ENCODE measurements around the gene PLB1.

PLB1 gene

GRCh38 chr2:28565720-28566295, 69.9 kb downstream of the PLB1 start:
- DNase-seq (ENCODE audit: low spot score), result no peak

- peak; percentile 86 for DNase-seq (ENCODE audit: low spot score)
These were observed 70.7 kb downstream of the PLB1 start for GRCh38 chr2:28566521-28567041.

- DNase-seq (ENCODE audit: low spot score), result no peak
These were observed 71.2 kb downstream of the PLB1 start for GRCh38 chr2:28567061-28567471.

- no peak for DNase-seq (ENCODE audit: low spot score)
These were observed 72.2 kb downstream of the PLB1 start for GRCh38 chr2:28568036-28568435.

DNA sequence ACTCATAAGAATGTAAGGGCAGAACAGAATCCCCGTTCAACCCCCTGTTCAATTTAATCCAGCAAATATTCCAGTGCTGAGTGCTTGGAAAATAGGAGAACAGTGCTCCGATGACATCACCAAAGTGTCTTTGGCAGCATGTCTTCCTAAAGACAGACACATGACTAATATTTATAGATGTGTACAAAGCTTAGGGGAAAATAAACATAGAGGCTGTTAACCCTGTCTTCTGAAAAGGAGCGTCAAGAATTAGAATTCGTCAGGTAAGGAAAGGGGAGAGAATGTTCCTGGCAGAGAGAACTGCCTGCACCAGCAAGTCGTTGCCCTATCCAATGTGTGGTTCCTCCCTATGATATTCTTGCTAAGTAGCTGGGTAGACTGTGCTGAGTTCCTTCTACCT, 72.7 kb downstream of the PLB1 start:
- DNase-seq (ENCODE audit: low spot score), result no peak

DNA sequence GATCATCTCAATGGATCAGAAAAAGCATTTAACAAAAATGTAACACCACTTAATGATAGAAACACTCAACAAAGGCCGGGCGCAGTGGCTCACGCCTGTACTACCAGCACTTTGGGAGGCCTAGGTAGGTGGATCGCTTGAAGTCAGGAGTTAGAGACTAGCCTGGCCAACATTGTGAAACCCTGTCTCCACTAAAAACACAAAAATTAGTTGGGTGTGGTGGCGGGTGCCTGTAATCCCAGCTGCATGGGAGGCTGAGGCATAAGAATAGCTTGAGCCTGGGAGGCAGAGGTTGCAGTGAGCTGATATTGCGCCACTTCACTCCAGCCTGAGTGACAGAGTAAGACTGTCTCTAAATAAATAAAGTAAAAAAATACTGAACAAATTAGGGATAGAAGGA, 74.6 kb downstream of the PLB1 start:
- no peak for DNase-seq (ENCODE audit: low spot score)

GRCh38 chr2:28576714-28577113, 80.9 kb downstream of the PLB1 start:
- no peak for DNase-seq (ENCODE audit: low spot score)

DNA sequence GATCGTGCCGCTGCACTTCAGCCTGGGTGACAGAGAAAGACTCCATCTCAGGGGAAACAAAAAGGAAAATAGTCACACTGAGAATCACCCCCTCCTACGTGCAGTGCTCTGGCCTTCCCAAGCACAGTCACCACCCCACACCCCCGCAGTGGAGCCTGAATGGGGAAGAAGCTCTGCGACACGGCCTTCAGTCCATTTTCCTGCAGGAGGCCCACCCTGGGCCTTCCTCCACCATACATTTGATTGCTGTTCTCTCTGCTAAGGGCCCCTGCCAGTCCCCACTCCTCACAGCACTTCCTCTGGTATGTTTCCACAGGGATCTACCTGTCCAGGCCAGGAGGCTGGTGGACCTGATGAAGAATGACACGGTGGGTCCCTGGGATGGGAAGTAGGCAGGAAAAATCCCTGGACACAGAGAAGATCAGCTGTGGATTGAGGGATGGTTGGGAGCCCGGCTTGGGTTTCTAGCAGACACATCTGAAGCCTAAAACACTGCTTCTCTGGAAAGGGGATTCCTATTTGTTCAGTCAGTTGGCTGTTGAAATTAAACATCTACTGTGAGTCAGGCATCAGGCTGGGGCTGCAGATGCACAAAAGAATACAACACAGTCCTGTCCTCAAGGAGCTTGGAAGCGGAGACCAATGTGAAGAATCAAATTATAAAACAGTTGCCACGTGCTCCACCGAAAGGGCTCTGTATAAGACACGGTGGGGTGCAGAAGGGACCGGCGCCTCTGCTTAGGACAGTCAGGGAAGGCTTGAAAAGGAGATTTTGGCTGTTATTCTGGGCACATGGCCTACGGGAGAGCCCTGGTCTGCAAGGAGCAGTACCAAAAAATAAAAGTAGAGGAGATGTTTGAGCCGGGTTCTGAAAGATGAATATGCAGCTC, 82.2 kb downstream of the PLB1 start:
- DNase-seq (ENCODE audit: low spot score), result no peak

DNA sequence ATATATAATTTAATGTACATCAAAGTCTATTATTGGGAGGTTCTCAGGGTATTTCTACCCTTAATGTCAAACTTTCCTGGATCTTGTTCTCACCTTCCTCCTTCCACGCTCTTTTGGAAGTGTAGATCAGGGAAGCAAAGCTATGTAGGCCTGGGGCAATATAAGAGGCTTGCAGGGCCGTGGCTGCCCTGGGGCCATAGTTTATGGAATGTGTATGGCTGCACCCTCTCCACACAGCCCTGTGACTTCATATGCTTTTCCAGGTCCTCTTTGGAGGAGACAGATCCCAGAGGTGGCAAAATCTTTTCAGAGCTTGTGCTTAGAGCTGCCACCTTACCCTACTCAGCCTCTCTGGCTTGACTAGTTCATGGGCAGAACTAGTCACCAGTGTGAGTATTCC, 82.9 kb downstream of the PLB1 start:
- no peak for DNase-seq (ENCODE audit: low spot score)

GRCh38 chr2:28579606-28580005, 83.7 kb downstream of the PLB1 start:
- no peak for DNase-seq (ENCODE audit: low spot score)

DNA sequence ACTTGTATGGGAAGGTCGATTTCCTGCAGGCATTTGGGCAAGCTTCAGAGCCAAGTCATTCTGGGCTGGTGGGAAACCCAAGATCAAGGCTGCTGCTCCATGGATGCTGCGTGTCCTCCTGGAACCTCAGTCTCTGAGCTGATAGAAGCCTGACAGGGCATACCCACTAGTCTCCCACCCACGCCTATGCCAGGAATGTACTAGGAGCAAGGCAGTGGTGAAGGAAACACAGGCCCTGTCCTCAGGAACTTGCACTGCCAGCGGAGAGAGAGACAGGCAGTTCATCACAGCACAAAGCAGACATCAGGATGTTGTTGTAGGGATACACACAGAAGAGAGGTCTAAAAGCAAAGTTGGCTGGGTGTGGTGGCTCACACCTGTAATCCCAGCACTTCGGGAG, 84.2 kb downstream of the PLB1 start:
- no peak for DNase-seq (ENCODE audit: low spot score)

DNA sequence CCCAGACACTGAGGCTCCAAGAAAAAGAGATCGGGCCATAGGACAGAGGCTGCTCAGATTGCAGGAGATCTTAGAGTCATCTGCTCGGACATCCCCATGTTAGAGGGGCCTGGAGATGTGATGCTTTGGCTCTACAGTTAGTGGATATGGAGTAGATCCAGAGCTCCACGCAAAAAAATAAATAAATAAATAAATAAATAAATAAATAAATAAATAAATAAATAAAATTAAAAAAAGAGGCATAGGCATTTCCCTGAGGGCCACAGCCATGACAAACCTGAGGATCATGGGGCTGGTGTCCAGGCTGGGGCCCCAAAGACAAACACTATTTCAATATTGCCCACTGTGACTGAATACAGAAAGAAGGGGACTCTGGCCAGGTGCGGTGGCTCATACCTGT, 85.5 kb downstream of the PLB1 start:
- DNase-seq (ENCODE audit: low spot score), result no peak

GRCh38 chr2:28582152-28582551, 86.3 kb downstream of the PLB1 start:
- DNase-seq (ENCODE audit: low spot score), result no peak

DNA sequence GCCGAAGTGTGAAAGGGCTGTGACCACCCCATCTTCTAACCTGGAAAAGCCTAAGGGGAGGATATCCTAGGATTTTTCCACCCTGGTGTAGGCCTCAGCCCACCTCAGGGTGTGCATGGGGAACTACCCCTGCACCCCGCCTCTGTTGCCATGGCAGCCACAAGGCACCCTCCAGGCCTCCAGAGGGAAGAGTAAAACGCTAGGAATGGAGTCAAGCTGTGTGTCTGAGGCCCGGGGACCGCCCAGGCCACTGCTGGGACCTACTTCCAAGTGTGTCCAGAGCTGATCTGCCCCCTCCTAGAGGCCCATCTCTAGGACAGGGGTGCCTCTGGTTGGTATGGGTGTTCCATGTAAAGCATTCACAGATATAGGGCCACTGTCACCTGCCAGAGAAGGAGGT, 86.7 kb downstream of the PLB1 start:
- no peak for DNase-seq (ENCODE audit: low spot score)

GRCh38 chr2:28583899-28584553, 88.2 kb downstream of the PLB1 start:
- DNase-seq (ENCODE audit: low spot score), result peak; percentile 96

DNA sequence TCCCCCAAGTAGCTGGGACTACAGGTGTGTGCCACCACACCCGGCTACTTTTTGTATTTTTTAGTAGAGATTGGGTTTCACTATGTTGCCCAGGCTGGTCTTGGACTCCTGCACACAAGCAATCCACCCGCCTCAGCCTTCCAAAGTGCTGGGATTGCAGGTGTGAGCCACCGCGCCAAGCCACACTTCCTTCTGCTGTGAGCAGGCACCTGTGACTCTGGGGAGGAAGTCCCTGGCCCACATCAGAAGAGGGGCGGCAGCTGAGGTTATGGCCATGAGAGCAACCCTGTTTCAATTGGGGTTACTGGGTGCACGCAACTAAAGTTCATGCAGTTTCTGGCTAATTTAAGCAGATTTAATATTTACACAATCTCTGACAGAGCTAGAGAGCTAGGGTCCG, 91.0 kb downstream of the PLB1 start:
- DNase-seq (ENCODE audit: low spot score), result no peak

- DNase-seq (ENCODE audit: low spot score), result no peak
These were observed 91.8 kb downstream of the PLB1 start for GRCh38 chr2:28587526-28588291.

DNA sequence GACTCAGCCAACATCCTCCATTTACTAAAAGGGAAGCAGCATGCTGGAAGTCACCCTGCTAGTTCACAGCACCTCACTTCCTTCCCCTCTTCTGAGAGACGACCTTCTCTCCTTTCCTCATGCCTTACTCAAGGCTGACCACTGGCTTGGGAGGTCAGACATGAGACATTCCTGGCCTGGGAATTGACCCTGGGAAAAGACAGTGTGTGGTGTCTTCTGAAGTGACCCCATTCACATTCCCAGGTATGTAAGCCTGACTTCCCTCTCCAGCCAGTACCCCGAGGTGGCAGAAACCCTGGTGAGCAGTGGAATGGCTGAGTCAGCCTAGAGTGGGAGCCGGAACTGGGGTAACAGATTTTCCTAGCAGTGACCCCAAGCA, 92.4 kb downstream of the PLB1 start:
- no peak for DNase-seq (ENCODE audit: low spot score)

DNA sequence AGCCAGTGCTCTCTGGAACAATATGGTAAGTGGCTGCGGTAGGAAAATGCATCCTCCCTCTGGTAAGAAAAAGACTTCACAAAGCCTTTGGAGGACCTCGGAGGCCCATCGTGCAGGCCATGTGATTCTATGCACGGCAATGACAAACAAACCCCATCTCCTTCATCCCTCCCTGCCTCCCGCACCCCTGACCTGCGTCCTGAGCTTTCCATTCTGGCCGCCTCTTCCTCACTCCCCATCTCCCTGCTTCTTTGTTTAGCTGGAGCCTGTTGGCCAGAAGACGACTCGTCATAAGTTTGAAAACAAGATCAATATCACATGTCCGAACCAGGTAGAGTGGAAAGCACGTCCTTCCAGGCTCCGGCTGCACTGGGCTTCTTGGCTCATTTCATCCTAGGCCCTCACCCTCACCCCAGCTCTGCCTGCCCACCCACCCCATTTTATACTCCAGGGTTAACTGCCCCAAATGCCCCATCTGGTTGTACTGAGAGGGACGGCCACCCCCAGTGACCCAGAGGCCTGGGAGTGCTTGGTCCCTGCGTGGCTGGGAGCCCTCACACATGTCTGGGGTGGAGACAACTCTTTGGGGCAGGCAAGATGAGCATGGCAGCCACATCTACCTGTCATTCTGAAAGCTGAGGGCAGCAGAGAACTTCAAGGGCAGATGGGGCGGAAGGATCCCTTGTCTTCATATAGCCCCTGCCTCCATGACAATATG, 94.0 kb downstream of the PLB1 start:
- no peak for DNase-seq (ENCODE audit: low spot score)

DNA sequence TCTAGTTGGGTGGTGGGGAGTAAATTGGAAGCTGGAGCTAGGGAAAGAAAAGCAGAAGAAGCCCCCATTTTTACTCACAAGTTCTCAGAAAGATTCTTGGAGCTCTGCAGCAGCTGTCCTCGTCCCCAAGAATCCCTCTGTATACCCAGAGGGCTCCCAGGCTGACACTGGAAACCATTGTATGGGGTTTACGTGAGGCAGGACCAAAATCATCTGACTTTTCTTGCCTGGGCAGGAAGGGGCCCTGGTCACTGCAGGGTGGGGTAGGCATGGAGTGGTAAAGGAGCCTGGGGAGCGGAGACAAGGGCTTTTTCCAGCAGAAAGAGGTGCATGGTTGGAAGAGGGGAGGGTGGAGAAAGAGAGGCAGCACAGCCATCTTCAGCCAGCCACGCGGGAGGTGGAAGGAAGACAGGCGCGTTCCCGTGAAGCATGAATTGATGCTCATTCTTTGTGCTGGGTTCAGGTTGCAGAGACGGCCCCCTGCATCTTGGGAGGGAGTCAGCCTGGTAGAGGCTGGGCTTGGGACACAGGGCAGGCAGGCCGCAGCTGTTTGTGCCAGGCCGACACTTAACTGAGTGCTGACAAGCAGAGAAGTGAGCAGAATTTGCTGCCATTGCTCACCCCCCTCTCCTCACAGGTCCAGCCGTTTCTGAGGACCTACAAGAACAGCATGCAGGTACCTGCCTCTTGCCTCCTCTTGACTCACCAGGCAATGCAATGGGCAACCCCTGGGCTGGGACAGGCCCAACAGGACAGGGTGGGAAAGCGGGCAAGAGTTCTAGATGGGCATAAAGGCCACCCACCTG, 94.8 kb downstream of the PLB1 start:
- DNase-seq (ENCODE audit: low spot score), result no peak

All from hepatic stellate cell (primary cell).